Hepatocyte (in vitro differentiated cells): ENCODE results near the gene RNF34. TPM values are rescaled to one million over a fixed set of nuclear protein-coding genes. Genes with fewer than 3 reads are reported as not detected.

Experiments used
- DNase-seq: peaks from one replicate; pipeline ENCODE4 v3.0.0-alpha.2; 2016; ENCODE audit warnings: low spot score
- H2AFZ ChIP-seq: fragments of 200-600 bp; sonication (generic); 2 replicates; pipeline ENCODE4 v1.6.0; 2016; ENCODE audit warnings: antibody characterized with exemption, mild to moderate bottlenecking
- H3K27ac ChIP-seq: fragments of 200-600 bp; sonication (generic); 2 replicates; pipeline ENCODE4 v1.5.1; 2016; ENCODE audit warnings: mild to moderate bottlenecking
- H3K27me3 ChIP-seq: fragments of 200-600 bp; sonication (generic); 2 replicates; pipeline ENCODE4 v1.6.1; 2016
- H3K36me3 ChIP-seq: fragments of 200-600 bp; sonication (generic); replicated peaks from 2 replicates; pipeline ENCODE4 v1.5.1; 2016; ENCODE audit warnings: low read depth; ENCODE audit not compliant: insufficient read depth
- H3K4me1 ChIP-seq: fragments of 200-600 bp; sonication (generic); 2 replicates; pipeline ENCODE4 v1.5.1; 2016; ENCODE audit warnings: mild to moderate bottlenecking, moderate library complexity; ENCODE audit not compliant: insufficient read depth
- H3K4me2 ChIP-seq: fragments of 200-600 bp; sonication (generic); 2 replicates; pipeline ENCODE4 v1.6.0; 2016
- H3K4me3 ChIP-seq: fragments of 200-600 bp; sonication (generic); 2 replicates; pipeline ENCODE4 v1.5.1; 2016; ENCODE audit warnings: mild to moderate bottlenecking
- H3K79me2 ChIP-seq: fragments of 200-600 bp; sonication (generic); 2 replicates; pipeline ENCODE4 v1.6.0; 2017; ENCODE audit warnings: mild to moderate bottlenecking
- H3K9me2 ChIP-seq: fragments of 200-600 bp; sonication (generic); replicated peaks from 2 replicates; pipeline ENCODE4 v1.6.0; 2017; ENCODE audit warnings: mild to moderate bottlenecking; ENCODE audit not compliant: insufficient read depth
- H3K9me3 ChIP-seq: fragments of 200-600 bp; sonication (generic); 2 replicates; pipeline ENCODE4 v1.5.1; 2016; ENCODE audit warnings: low read depth, mild to moderate bottlenecking
- H4K20me1 ChIP-seq: fragments of 200-600 bp; sonication (generic); 2 replicates; pipeline ENCODE4 v1.6.0; 2016; ENCODE audit warnings: mild to moderate bottlenecking; ENCODE audit not compliant: insufficient read depth, poor library complexity, severe bottlenecking
- EZH2 ChIP-seq: fragments of 200-600 bp; sonication (generic); IDR thresholded peaks from 2 replicates; pipeline ENCODE4 v1.6.1; 2016; ENCODE audit warnings: antibody characterized with exemption, mild to moderate bottlenecking, borderline replicate concordance
- EZH2phosphoT487 ChIP-seq: fragments of 200-600 bp; sonication (generic); IDR thresholded peaks from one replicate; pipeline ENCODE4 v1.6.1; 2018; ENCODE audit warnings: antibody characterized with exemption, mild to moderate bottlenecking, low read depth, moderate library complexity; ENCODE audit not compliant: unreplicated experiment, severe bottlenecking
- WGBS: methylation state at CpG from one replicate; pipeline ENCODE4 v1.1.6; 2016; ENCODE audit warnings: low lambda C conversion rate; ENCODE audit errors: missing lambda C conversion rate; 5-methylcytosine and 5-hydroxymethylcytosine counted together
- polyA plus RNA-seq: library from polyadenylated mRNA; unstranded; fragments of >200 nt; fragmentation: Nextera tagmentation; extraction: Ambion mirVana; gene quantifications from 2 replicates; pipeline ENCODE4 v1.2.1, GENCODE V29; 2016
- total RNA-seq: library from RNA; depleted of rRNA; stranded (reverse); fragments of >200 nt; gene quantifications from 2 replicates; pipeline ENCODE4 v1.2.3, GENCODE V29; 2014
- TF ChIP-seq, protein P1 (sequence below): fragments of 200-600 bp; sonication (generic); IDR thresholded peaks from 2 replicates; pipeline ENCODE4 v1.5.1; 2016; ENCODE audit warnings: antibody characterized with exemption, mild to moderate bottlenecking; ENCODE audit not compliant: poor library complexity

The RNF34 gene
- total and polyA plus RNA-seq, 2 experiments from 2014 or later = 37.0 to 42.2 TPM

DNA sequence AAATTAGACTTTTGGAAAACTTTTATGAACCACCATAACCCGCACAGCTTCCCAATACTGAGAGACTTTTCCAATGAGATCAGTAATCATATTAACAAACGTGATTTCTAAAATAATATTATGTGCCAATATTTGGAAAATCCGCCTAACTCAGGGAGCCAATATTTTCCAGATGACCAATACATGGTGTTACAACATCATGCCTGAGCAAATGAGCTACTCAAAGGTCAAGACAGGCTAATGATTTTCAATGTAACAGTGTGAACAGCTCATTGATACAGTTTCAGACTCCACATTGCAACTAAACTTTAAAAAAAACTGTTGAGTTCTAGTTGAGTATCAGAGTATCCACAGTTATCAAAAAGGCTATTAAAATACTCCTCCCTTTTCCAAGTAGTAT lies 46.8 kb downstream of the RNF34 start:
- DNase-seq = no peak
- Histone ChIP-seq H3K27me3 (no peaks in the 10 kb centered on the region), H3K9me3 (no peaks in the 10 kb centered on the region), H4K20me1 (no peaks in the 10 kb centered on the region), H3K36me3 (no peaks in the 10 kb centered on the region), H3K4me3 (no peak overlapping the region), H3K79me2 (no peaks in the 10 kb centered on the region), H2AFZ (no peak overlapping the region), H3K9me2 (no peaks in the 10 kb centered on the region), H3K4me1 (no peaks in the 10 kb centered on the region), H3K4me2 (no peak overlapping the region), H3K27ac (no peak overlapping the region)
- TF ChIP-seq, protein P1, sequence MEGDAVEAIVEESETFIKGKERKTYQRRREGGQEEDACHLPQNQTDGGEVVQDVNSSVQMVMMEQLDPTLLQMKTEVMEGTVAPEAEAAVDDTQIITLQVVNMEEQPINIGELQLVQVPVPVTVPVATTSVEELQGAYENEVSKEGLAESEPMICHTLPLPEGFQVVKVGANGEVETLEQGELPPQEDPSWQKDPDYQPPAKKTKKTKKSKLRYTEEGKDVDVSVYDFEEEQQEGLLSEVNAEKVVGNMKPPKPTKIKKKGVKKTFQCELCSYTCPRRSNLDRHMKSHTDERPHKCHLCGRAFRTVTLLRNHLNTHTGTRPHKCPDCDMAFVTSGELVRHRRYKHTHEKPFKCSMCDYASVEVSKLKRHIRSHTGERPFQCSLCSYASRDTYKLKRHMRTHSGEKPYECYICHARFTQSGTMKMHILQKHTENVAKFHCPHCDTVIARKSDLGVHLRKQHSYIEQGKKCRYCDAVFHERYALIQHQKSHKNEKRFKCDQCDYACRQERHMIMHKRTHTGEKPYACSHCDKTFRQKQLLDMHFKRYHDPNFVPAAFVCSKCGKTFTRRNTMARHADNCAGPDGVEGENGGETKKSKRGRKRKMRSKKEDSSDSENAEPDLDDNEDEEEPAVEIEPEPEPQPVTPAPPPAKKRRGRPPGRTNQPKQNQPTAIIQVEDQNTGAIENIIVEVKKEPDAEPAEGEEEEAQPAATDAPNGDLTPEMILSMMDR = no peak
- TF ChIP-seq EZH2phosphoT487 (no peak), EZH2 (no peak)
- 97% methylated on average over 3 of the region's 3 CpGs for WGBS

DNA sequence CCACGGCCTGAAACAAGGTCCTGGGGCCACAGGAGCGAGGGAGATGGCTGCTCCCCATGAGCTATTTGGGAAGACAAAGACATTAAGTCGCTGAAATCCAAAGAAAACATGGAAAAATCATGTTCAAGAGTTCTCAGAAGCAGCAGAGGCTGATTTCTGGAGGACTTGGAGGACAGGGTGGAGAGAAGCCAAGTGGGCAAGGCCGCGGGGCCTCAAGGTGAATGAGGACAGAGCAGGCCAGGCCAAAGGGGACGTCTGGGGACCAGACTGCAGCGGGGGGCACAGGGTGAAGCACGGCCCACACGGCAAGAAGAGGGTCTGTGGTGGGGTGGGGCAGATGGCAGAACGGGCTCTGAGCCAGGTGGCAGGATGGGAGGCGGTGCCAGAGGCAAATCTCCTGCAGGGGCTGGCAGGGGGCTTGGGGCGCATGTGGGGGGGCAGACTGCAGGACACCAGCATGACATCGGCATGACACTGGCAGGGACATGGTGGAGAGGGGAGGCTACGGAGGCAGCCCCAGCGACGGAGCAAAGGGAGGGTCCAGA lies 48.9 kb downstream of the RNF34 start:
- Histone ChIP-seq H3K4me3 (no peak overlapping the region), H3K9me2 (no peaks in the 10 kb centered on the region), H3K4me2 (no peak overlapping the region), H2AFZ (no peak overlapping the region), H3K9me3 (no peaks in the 10 kb centered on the region), H3K36me3 (no peaks in the 10 kb centered on the region), H3K4me1 (peaks cover 6% of the 10 kb centered on the region), H3K27me3 (no peaks in the 10 kb centered on the region), H3K79me2 (no peaks in the 10 kb centered on the region), H4K20me1 (no peaks in the 10 kb centered on the region), H3K27ac (no peak overlapping the region)
- TF ChIP-seq, protein P1 = no peak
- TF ChIP-seq EZH2 (no peak), EZH2phosphoT487 (no peak)
- DNase-seq = no peak
- 93% methylated on average over 12 of the region's 16 CpGs for WGBS

DNA sequence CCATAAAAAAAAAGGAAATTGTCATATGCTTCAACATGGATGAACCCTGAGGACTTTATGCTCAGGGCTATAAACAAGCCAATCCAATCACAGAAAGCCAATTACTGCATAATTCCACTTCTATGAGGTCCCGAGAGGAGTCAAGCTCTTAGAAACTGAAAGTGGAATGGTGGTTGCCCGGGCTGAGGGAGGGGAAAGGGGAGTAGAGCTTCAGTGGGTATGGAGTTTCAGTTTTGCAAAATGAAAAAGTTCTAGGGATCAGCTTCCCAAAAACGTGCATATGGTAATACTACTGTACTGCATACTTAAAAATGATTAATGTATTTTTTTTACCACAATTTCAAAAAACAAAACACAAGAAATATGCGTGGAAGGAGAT lies 52.0 kb downstream of the RNF34 start:
- Histone ChIP-seq H3K27ac (peak overlapping the region; percentile 40), H3K4me1 (peaks cover 6% of the 10 kb centered on the region), H3K4me3 (no peak overlapping the region), H3K36me3 (no peaks in the 10 kb centered on the region), H3K27me3 (no peaks in the 10 kb centered on the region), H3K9me3 (no peaks in the 10 kb centered on the region), H3K9me2 (no peaks in the 10 kb centered on the region), H3K4me2 (peak overlapping the region; percentile 37), H3K79me2 (peaks cover 18% of the 10 kb centered on the region), H4K20me1 (no peaks in the 10 kb centered on the region), H2AFZ (no peak overlapping the region)
- no peak for TF ChIP-seq EZH2
- TF ChIP-seq, protein P1 = no peak
- no peak for TF ChIP-seq EZH2phosphoT487
- DNase-seq = no peak
- WGBS = 87% methylated on average over 4 of the region's 4 CpGs
